Raji (cell line): ENCODE data around the gene CEACAM5.

ENCODE experiments used
- POLR2A ChIP-seq: IDR thresholded peaks from 2 replicates; pipeline ENCODE4 v1.6.1; 2011; ENCODE audit warnings: low read depth, low read length, control low read depth; ENCODE audit not compliant: insufficient read depth

The CEACAM5 gene

GRCh38 chr19:41708481-41708880 is at the start of gene CEACAM5:
TSS of gene CEACAM5 (plus strand) at chr19:41708626. CDS start at chr19:41708732, 106 bp downstream.
- no peak for TF ChIP-seq POLR2A

GRCh38 chr19:41666075-41666474 is 42.4 kb upstream of the CEACAM5 start:
- TF ChIP-seq POLR2A, result no peak

- no peak for TF ChIP-seq POLR2A
These were observed 40.1 kb upstream of the CEACAM5 start for GRCh38 chr19:41668315-41668714.

GRCh38 chr19:41670755-41671154 is 37.7 kb upstream of the CEACAM5 start:
- TF ChIP-seq POLR2A, result no peak

- no peak for TF ChIP-seq POLR2A
These were observed 36.9 kb upstream of the CEACAM5 start for GRCh38 chr19:41671486-41671885.

- TF ChIP-seq POLR2A, result no peak
These were observed 26.0 kb upstream of the CEACAM5 start for GRCh38 chr19:41682437-41682836.

- no peak for TF ChIP-seq POLR2A
These were observed 21.0 kb upstream of the CEACAM5 start for GRCh38 chr19:41687419-41687818.

GRCh38 chr19:41688098-41688497 is 20.3 kb upstream of the CEACAM5 start, which contains the start of gene CEACAM7:
TSS of gene CEACAM7 (minus strand) at chr19:41688270. CDS start at chr19:41688165, 105 bp downstream.
- no peak for TF ChIP-seq POLR2A

- no peak for TF ChIP-seq POLR2A
These were observed 19.7 kb upstream of the CEACAM5 start for GRCh38 chr19:41688687-41689086.

GRCh38 chr19:41689993-41690800 is 18.2 kb upstream of the CEACAM5 start:
- TF ChIP-seq POLR2A, result no peak

- TF ChIP-seq POLR2A, result no peak
These were observed 17.7 kb upstream of the CEACAM5 start for GRCh38 chr19:41690801-41691065.

- TF ChIP-seq POLR2A, result no peak
These were observed 17.0 kb upstream of the CEACAM5 start for GRCh38 chr19:41691268-41691970.

- TF ChIP-seq POLR2A, result no peak
These were observed 14.2 kb upstream of the CEACAM5 start for GRCh38 chr19:41694196-41694595.

GRCh38 chr19:41694831-41695635 is 13.4 kb upstream of the CEACAM5 start:
- no peak for TF ChIP-seq POLR2A

- no peak for TF ChIP-seq POLR2A
These were observed 12.7 kb upstream of the CEACAM5 start for GRCh38 chr19:41695745-41696144.

- TF ChIP-seq POLR2A, result no peak
These were observed 11.8 kb upstream of the CEACAM5 start for GRCh38 chr19:41696402-41697197.
